ENCODE data around the gene TOPORS.
A peak's percentile ranks its signal among the peaks of the same experiment; 100 is the strongest.
"Not testable (repeated sequence)": the region's sequence is repeated elsewhere in the genome, so short reads cannot be mapped to it uniquely, and the experiment has no call there.

TOPORS gene

DNA sequence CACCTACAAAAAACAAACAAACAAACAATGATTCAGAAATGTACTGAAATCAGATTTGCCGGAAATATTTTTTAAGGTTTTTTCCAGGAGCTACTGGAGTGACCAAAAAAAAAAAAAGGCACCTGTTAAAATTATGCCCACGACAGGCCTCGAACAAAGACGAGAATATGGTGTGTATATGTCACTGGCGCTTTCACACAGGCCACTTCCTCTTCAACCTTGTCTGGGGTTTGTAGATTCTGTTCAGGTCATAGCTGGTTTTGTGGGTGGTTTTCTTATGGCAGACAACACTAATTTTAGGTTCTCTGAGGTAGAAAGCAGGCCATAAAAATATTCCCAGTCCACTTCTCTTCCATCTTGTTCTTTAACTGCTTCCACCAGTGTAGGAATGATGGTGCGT, 13.6 kb upstream of the TOPORS start:
- no peak for DNase-seq (ENCODE audit: low spot score)

DNA sequence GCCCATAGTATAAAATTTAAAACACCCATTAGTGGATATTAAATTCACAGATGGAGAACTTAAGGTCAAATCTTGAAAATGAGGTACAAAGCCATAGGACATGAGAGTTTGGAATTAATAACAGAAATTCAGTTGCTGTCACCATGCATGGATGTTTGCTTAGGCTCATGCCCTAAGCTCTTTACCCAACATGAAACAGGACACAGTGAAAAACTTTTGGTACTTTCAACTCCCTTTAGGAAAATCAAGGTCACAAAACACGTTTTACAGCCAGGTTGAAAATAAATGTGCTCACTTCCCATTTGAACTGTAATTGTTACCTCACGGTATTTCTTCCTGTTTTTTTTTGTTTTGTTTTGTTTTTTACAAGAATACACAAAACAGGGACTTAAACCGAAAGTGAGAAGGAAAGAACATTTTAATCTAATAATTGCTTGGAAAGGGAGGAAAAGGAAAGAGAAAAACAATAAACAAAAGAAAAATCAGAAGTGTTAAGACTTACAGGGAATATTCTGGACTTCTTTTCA, 6.1 kb upstream of the TOPORS start:
- no peak for DNase-seq (ENCODE audit: low spot score)

DNA sequence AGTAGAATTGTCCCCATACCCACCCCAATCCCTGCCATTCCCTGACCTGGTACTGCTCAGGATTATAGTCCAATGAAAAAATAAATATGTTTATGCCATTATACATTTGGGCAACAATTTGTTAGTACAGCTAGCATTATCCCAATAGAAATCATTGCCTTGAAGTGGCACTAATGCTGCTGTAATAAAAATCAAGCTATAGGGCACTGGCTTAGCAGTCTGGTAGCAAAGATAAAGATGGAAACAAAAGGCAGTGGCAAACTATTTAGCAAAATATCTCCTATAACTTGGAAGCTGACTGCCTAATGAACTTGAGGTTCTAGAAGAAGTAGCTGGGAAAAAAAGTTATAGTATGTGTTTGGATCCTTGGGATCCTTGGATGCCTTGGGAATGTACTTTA, 2.2 kb upstream of the TOPORS start:
- DNase-seq (ENCODE audit: low spot score) = no peak

DNA sequence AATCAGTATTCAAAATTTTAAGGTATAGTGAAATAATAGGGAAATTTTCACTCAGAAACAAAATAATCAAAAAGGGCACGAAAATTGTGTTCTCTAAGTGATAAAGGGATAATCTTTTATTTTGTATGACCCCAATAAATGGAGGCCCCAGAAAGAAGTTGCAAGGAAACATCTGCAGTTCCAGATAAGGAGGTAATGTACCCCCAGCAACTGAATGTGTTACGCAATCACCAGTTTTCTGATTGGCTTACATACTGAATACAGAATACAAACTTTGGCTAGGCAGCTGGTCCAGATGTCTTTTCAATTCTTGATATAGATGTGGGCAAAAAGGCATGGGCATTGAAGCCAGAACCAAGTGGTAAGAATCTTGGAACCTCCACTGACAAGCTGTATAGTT, 1.7 kb upstream of the TOPORS start:
- DNase-seq (ENCODE audit: low spot score) = no peak

DNA sequence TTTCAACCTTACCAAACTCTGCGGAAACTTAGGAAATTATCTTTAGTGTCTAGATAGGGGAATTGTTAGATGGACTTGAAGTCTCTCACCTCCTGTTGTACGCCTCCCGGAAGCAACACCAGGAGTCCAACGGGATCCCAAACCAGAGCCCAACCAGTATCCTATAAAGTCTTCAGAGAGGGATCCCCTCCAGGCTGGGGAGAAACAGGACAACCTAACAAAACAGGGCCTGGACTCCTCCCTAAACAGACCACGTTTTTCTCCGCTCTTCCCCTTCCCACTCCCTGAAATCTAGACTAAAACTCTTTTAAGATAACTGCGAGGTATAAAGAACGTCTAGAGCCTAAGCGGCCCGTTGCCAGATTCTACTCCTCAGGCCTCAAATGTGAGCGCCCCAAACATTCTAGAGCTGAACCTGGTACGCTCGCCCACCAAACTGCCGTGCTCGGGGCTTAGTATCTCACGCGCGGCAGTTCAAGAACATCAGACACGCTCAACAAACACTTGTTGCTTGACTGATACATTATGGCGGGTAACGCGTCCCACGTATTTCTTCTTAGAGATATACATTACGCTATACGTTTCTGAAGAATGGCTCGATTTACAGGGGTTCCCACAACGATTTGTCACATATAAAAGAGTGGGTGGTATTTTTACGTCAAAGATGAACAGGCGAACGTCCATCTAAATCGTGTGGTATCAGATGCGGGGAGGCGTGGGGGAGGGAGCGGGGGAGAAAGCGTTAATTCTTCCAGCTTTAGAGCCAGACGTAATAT, 922 bp downstream of the TOPORS start:
- no peak for DNase-seq (ENCODE audit: low spot score)

DNA sequence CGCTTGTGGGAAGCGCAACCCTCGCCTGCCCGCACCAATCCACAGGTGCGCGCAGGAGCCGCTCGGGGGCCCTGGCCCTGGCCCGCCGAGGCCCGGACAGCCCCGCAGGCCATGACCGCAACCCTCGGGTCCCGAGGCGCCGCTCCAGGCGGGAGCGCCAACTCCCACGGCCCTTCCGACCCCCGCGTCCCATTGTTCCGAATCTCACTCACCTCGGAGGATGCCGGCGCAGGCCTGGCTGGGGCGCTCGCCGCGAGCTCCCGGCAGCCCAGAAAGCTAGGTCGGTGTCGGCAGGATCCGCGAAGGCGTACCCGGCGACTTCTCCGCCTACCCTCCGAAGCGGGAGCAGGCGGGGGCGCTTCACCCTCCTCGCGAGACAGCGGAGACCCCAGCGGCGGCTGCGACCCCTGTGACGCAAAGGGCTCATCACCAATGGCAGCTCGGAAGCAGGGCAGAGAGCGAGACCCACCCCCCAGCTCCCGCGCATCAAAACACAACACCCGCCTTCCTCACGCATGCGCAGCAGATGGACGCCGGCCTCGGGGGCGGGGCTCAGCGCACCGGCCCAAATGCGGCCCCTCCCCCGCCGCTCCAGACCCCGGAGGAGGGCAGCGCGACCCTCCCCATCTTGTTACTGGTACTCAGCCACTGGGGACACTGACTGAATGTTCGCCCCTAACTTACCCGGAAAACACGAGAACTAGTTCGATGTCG, 1.7 kb downstream of the TOPORS start:
- peak; percentile 97 for DNase-seq (ENCODE audit: low spot score)

DNA sequence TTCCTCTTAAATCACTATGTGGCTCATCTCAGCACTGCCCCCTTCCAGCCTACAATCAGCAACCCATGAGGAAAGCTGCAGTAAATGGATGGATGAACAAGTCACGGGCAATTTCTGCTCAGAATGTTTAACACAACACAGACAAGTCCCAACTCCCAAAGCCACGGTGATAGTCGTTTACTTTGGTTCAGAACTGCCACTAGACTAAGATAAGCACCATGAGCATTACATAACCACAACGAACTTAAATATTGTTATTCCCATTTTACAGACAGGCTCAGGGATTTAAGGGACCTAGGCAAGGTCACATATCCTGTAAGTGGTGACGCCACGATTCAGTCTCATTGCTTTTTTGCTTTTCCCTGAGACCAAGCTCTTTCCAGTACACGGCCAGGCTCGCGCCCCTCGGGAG, 2.2 kb downstream of the TOPORS start:
- no peak for DNase-seq (ENCODE audit: low spot score)

DNA sequence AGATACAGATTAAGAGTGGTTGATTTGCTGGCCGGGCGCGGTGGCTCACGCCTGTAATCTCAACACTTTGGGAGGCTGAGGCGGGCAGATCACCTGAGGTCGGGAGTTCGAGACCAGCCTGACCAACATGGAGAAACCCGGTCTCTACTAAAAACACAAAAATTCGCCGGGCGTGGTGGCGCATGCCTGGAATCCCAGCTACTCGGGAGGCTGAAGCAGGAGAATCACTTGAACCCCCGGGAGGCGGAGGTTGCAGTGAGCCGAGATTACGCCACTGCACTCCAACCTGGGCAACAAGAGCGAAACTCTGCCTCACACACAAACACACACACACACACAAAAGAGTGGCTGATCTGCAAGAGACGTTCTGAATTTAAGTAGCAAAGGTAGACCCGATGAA, 4.2 kb downstream of the TOPORS start:
- DNase-seq (ENCODE audit: low spot score) = not testable (repeated sequence)

DNA sequence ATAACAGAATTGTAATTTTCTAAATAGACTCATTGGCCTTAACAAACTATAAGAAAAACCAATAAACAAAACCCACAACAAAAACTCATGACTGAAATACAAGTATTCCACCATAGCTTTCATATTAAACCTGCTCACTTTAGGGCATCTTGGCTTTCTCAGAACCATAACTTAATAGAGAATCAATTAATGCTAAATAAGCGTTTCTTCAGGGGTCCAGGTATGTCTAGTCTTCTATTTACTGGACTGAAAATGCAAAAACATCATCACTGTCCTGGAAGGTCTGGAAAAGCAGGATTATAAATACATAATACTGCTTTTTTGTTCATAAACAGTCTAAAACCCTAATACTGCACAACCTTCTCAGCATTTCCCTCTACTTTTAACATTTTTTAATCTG, 6.5 kb downstream of the TOPORS start:
- no peak for DNase-seq (ENCODE audit: low spot score)

DNA sequence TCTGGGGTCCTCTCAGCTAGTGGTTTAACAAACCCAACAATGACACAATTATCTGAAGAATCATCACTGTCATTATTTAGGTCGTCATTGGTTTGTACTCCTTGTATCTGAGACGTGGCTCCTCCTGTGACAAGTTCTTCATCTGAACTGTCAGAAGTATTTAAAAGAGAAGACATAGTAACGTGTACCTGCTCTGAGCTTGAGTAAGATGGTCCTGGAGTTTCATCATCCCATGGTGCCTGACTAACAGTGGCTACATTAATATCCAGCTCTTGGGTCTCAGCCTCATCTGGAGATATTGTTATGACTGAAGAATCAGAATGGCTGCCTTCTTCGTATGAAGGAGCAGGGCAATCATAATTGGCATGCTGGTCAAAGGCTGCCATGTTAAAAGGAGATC, 9.3 kb downstream of the TOPORS start:
- DNase-seq (ENCODE audit: low spot score) = no peak

DNA sequence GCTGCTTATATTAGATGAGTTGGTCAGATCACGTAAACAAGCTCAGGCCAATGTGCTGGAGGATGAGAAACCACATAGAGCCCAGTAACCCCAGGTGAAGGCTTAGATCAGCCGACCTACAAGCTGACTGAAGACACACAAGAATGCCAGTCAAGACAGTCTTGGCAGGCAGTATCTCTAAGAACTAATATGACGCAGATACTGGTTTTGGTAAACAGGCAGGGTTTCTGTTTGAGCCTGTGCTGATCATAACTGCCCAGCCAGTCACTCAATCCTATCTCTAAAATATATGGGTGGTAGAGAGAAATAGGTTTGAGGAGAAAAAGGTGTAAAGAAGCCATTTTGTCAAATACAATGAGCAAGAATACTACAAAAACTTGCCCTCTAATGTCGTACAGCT, 18.6 kb downstream of the TOPORS start:
- no peak for DNase-seq (ENCODE audit: low spot score)

DNA sequence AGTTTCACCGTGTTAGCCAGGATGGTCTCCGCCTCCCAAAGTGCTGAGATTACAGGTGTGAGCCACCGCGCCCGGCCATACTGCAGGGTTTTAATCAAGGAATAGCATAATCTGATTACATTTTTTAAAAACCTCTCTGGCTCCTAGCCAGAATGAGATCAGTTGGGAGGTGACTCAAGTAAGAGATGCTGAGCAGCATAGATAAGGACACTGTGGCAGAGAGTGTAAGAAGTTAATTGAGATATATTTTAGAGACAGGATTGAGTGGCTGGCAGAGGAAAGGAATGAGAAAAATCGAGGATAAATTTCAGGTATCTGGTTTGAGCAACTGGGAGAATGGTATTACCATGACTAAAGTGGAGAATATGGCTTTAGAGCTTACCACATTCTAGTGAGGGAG, 19.1 kb downstream of the TOPORS start:
- DNase-seq (ENCODE audit: low spot score) = no peak

DNA sequence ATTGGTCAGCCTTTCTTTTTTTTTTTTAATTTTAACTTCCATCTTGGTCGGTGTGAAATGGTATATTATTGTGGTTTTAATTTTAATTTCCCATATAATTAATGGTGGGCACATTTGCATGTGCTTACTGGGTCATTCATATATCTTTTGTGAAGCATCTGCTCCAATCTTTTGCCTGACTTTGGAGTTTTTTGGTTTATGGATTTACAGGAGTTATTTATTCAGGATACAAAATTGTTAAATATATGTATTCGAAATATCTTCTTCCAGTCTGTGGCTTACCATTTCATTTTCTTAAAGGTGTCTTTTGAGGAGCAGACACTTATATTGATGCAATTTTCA, 25.7 kb downstream of the TOPORS start:
- DNase-seq (ENCODE audit: low spot score) = no peak

DNA sequence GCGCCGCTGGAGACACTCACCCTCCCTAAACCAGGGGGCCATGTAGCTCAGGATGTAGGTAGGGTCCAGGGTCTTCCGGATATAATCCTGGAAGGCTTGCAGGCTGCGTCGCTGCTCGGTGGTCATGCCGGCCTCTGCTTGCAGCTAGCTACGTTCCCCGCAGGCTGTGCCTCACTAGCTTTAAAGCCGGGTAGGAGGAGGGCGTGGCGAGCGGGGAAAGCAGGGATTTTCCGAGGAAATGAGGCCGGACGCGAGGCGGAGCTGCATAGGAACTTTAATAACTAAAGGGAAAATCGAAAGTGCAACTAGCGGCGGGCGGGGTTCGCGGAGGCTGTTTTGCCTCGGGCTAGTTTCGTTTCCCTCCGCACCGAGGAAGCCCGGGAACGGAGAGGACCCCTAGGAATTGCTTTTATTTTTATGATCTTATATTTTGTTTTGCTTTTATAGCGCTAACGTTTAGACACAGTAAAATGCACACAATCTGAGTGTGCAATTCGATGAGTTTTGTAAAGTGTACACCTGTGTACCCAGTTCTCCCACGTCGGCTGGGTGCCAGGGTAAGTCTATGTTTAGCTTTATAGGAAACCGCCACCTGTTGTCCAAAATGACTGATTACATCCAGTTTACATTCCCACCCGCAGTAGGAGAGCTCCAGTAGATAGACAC, 26.2 kb downstream of the TOPORS start, which contains the start of gene RIGI:
RIGI (minus strand) TSS at position 156 of the 666 bp plus-strand sequence; CDS start at position 126, 30 bp downstream.
- DNase-seq (ENCODE audit: low spot score) = peak; percentile 55

DNA sequence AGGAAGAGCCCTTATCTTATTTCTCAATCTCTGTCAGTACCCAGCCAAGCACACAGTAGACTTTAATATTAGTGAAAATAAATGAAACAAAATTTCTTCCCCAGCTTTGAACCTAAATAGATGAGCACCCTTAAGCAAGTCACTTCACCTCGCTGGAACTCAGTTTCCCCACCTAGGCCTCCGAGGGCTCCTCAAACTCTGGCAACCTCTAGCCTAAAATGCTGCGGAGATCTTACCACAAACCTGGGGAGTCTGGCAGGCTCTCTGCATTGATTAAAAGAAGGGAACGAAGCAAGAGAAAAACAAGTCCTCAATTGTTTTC, 26.7 kb downstream of the TOPORS start:
- no peak for DNase-seq (ENCODE audit: low spot score)

DNA sequence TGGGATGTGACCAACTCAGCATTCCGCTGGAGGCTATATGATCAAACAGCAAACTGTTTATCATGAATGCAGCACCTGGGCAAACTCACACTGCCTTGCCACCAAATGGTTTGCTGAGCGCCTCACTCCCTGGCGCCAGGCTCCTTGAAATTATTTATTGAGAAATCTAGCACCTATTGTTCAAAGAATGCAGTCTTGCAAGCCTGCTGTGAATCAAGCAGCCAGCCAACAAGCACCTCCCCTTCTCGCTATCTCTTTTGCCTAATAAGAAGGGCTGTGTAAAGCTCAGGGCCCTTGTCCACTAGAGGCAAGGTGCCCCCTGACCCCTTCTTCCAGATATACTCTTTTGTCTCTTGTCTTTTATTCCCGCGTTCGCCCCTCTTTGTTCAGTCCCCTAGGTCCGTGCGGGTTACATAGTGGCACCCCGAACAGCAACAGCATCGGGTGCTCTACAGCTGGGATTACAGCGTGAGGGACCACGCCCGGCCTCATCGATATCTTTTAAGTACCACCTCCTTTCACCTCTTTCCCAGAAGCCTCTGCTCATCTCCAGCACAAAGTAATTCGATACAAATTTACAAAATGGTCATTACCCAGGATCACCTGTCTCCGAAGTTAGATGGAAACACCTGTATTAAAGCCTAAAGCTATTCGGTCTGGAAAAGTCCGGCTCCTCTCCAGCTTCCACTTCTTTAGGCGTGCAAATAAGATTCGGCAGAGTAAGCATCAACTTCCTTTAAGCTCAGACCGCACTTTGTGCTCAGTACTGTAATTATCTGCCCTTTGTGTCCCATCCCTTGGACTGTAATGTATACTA, 27.3 kb downstream of the TOPORS start:
- DNase-seq (ENCODE audit: low spot score) = peak; percentile 14

DNA sequence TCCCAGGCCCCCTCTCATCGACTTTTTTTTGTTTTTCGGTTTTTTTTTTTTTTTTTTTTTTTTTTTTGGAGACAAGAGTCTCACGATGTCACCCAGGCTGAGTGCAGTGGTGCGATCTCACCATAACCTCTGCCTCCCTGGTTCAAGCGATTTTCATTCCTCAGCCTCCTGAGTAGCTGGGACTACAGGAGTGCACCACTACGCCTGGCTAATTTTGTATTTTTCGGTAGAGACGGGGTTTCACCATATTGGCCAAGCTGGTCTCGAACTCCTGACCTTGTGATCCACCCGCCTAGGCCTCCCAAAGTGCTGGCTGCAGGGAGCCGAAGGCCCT, 27.9 kb downstream of the TOPORS start:
- DNase-seq (ENCODE audit: low spot score) = not testable (repeated sequence)

DNA sequence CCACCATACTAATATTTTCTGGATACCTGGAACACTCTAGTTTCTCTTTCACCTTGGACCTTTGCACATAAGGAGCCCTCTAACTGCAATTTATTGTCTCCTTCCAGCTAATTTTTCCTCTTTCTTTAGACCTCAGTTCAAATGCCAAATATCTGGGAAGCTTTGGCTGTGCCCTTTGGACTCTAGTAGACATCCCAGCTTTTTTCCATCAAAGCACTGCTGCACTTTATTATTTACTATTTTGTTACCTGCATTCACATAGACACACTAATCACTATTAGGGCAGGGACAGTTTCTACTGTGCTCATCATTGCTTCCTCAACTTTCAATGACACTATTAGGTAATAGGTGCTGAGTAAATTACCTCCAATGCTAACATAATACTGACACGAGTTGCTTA, 28.5 kb downstream of the TOPORS start:
- no peak for DNase-seq (ENCODE audit: low spot score)

DNA sequence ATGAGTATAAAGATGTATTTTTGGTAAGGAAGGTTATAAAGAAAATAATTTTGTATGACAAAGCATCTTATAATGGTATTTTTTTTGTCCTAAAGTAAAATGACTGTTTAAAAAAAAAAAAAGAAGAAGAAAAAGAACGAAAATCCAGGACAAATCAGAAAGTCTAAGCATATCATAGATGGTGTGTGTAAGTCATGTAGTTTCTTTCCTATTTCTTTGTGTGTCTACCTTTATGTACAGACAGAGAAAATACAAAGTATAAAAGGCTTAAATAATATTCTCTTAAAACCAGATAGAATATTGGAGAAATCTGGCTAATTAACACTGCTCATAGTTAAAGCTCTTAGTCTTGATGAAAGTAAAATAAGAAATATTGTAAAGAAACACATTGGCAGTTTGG, 34.1 kb downstream of the TOPORS start:
- no peak for DNase-seq (ENCODE audit: low spot score)

DNA sequence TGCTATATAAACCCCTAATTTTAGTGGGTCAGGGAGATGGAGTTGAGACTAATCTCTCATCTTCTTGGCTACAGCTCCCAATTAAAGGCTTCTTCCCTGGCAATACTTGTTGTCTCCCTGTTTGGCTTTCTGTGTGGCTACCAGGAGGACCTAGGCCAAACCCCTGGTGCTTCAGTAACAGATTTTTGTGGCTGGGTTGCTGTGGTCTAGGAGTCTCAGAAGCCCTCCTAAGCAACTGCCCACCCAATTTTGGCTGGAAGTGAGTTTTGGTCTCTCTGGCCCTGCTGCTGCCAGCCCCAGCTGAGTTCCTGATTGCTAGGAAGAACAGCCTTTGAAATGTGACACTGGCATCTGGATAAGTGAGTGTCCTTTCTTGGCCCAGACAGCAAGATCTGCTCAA, 36.1 kb downstream of the TOPORS start:
- no peak for DNase-seq (ENCODE audit: low spot score)

DNA sequence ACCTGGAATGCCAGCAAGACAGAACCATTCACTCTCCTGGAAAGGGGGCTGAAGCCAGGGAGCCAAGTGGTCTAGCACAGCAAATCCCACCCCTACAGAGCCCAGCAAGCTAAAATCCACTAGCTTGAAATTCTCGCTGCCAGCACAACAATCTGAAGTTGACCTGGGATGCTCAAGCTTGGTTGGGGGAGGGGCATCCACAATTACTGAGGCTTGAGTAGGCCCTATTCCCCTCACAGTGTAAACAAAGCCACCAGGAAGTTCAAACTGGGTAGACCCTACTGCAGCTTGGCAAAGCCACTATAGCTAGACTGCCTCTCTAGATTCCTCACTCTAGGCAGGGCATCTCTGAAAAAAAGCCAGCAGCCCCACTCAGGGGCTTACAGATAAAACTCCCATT, 43.7 kb downstream of the TOPORS start:
- DNase-seq (ENCODE audit: low spot score) = no peak

DNA sequence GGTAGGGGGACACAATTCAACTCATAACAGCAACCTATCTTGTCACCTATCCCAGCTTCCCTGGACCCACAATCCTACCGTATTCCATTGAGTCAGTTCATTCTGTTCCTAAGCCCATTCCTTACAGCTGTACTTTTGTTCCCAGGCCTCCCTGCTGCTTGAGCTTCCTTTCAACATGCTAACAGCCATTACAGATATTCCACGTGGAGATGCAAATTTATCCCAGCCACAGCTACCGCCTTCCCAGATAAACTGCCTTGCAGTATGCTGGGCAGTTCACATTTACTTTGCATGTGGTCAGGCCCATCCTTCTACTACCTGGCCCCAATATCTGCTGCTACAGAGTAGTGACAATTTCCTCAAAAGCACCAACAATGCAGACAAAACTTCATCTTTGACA, 49.4 kb downstream of the TOPORS start:
- no peak for DNase-seq (ENCODE audit: low spot score)
